Umbilical cord (tissue), 2 donors: ENCODE data around the gene RNF220. TPM values are rescaled to one million over a fixed set of nuclear protein-coding genes. Genes with fewer than 3 reads are reported as not detected.
A peak's percentile ranks its signal among the peaks of the same experiment; 100 is the strongest.

Source experiments
- DNase-seq: peaks from one replicate; pipeline ENCODE4 v3.0.0-alpha.2; 2015; ENCODE audit warnings: low spot score
- total RNA-seq: library from RNA; depleted of rRNA; stranded (reverse); fragments of >200 nt; gene quantifications from one replicate; pipeline ENCODE4 v1.2.3, GENCODE V29; 2014; ENCODE audit warnings: low replicate concordance; ENCODE audit not compliant: insufficient read depth

The RNF220 gene
- total RNA-seq, 1 donor from 2014 or later = 95.3 TPM

DNA sequence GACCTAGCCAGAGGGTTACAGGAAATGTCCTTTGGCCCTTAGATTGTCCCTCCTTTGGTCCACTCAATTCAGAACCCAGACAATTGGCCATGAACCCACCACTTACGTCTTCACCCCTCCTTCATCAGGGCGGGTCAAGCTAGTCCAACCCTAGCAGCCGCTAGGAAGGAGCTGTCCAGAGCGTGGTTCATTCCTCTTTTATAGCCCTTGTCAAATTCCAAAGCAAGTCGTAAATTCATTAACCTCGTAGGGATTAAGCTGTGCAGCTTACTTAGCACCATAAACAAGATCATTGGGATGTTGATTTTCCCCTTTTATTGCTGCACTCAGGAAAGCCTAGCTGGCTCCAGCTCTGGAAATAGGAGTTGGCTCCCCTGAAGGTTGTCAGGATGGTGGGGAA lies 179.1 kb downstream of the RNF220 start:
- no peak for DNase-seq

DNA sequence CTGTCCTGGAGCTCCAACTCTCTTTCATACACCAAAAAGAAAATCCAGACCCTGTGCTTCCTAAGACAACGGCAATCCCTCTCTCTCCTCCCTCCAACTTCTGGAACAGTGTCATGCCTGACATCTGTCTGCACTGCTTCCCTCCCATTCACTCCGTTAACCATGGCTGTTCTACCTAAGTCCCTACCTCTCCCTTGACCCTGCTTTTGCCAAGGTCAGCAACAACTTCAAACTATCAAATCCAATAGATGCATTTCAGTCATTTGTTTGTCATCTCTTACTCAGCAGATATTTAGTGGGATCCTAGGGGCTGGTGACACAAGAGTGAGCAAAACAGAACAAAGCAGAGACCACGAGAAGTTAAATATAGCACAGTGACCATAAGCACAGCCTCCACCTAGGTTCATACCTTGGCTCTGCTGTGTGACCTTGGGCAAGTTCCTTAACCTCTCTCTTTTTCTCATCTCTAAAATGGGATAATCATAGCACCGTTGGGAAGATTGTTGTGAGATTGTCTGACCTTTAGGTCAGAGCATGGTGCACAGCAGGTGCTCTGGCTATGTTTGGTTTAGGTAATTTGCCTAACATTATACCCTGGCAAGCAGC lies 180.4 kb downstream of the RNF220 start:
- DNase-seq = no peak

DNA sequence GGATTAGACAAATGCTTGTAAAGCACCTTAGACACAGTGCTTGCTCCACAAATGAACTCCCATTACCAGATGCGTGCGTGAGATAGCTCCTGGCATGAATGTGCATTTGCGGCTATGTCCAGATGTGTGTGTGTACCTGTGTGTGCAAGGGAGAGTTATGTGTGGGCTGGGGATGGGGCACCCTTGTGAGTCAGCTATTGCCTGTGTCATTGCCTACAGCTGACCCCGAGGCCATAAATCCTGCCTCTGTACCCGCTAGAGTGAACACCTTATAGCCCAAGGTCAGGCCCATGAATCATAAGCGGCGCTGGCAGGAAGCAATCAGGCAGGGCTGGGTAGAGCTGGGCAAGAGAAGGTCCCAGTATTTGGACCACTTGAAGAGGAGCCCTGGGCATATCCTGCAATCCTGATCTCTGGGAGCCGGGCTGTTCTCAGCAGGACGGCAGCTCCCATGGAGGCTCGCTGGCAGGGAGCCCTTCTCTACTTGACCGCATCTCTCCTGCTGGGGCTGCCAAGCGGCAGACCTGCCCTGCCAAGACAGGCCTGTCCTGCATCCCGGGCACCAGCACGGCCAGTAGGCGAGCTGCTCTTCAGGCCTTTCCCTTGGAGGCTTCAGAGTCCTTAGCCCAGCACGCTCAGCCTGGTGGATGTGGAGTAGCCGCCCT lies 182.9 kb downstream of the RNF220 start:
- DNase-seq = no peak

DNA sequence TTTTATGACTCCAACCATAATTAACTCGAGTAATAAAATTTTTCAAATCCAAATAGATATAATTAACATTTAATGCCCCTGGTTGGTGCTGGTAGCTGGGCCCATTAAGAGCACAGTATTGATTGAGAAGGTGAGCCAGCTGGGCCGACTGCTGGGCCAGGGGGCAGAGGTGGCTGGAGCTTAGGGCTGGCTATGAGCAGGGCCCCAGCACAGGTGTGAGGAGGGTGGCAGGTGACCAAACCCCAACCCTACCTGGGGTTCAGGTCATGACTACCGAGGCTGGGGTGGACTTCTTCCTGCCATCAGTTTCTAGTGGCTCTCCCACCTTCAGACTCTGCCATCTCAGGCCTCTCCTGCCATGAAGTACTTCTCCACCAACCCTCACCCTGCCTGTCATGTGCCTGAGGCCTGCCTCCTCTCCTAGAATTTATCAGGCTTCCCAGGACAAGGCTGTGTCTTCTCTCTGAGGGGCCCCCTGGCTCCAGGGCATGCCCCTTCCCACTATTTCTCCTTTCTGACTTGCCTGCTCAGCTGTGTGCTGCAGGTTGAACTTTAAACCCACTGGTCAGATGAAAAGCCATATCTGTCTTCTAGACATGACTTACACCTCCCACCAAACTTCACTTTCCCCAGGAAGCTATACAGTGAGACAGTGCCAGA lies 183.6 kb downstream of the RNF220 start:
- DNase-seq = no peak

GRCh38 chr1:44590475-44590874 lies 185.4 kb downstream of the RNF220 start:
- no peak for DNase-seq

GRCh38 chr1:44591381-44591780 lies 186.3 kb downstream of the RNF220 start:
- DNase-seq = no peak

DNA sequence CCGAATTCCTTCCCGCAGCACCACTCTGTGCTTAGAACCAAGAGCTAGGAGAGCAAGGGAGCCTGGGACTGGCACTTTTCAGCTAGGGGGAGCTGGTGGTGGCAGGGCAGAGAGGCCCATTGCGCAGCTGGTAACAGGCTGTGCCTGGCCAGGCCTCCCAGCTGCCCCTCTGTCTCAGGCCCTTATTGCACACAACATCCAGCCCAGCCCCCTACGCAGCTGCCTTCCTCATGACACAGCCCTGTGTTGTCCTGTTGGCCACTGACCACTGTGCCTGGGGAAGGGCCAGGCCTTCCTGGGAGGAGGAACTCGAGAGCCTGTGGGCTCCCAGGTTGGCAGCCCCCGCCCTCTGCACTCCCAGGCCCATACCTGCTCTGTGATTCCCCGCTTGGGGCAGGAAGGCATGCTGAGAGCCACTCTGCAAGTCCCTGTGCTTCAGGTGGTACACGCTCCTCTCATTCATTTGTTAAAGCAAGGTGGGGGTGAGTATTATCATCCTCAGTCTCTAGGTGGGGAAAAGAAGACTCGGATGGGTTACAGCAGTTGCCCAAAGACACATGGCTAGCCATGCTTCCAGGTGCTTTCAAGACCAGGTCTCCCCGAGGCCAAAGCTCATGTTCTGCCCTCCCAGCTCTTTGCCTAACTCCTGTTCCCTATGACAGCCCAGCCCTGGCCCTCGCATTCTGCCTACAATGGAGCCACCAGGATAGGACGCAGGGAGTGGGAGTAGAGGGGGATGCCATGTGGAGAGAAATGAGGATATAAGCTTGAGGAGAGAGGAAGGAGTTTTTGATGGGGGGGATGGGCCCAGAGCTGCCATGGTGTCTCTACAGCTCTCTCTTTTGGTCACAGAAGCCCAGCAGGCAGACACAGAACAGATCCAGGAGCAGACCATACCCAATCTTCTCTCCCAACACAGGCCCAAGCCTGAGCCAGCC lies 187.4 kb downstream of the RNF220 start:
- DNase-seq = no peak

DNA sequence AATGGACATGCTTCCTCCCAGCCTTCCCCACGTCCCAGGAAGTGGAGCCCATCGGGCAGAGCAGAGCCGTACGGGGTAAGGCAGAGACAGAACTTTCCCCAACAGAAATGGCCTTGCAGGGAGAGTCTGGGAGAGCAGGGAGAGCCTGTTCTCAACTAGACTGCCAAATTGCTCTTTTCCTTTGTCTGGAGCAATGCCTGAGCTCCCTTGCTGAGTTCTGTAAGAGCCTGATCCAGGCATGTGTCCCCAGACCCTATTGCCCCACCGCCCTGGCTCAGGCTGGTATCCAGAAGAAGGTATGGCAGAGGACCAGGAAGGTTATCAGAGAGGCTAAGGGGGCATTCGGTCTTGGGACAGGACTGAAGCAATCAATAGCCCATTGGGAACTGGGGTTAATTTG lies 189.3 kb downstream of the RNF220 start:
- no peak for DNase-seq

DNA sequence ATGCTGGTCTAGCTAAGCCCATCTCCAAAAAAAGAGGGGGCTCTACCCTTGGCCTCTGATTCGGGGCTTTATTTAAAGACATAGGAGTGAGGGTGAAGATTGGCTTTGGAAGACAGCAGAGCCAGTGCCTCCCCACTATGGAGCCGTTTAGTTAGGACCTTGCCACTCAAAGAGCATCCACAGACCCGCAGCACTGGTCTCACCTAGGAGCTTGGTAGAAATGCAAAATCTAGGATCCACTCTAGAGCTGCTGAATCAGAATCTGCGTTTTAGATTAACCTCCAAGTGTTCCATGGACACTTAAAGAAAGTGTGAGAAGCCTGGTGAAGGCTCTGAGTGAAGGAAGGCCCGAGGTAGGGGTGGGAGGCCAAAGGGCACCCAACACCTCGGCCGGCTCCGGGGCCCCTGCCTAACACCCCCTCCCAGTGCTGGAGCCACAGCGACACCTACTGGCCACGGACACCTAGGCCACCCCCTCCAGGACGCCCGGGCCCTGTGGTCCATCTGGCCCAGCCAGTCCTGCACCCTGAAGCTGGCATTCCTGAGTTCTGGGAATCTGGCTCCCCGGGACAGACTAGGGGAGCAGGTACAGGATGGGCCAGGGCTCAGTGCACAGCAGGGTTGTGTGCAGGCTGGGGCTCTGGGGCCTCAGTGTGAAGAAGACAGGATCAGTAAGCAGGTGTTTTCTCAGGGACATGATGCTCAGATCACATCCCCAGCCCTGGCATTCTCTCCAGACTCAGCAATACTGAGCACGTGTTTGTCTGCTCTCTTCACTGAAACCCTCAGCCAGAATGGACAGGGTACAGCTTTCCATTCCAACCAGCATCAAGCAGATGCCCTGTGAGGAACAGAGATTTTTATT lies 190.0 kb downstream of the RNF220 start:
- DNase-seq = peak; percentile 51

- no peak for DNase-seq
Measured at GRCh38 chr1:44596511-44596910, 191.5 kb downstream of the RNF220 start.

GRCh38 chr1:44598167-44598566 lies 193.1 kb downstream of the RNF220 start:
- no peak for DNase-seq

- DNase-seq = no peak
Measured at GRCh38 chr1:44602634-44603628, 197.9 kb downstream of the RNF220 start.

- no peak for DNase-seq
Measured at GRCh38 chr1:44603718-44604117, 198.7 kb downstream of the RNF220 start.

- DNase-seq = peak; percentile 51
Measured at GRCh38 chr1:44604157-44604955, 199.3 kb downstream of the RNF220 start.

- no peak for DNase-seq
Measured at GRCh38 chr1:44605914-44606615, 201.0 kb downstream of the RNF220 start.

DNA sequence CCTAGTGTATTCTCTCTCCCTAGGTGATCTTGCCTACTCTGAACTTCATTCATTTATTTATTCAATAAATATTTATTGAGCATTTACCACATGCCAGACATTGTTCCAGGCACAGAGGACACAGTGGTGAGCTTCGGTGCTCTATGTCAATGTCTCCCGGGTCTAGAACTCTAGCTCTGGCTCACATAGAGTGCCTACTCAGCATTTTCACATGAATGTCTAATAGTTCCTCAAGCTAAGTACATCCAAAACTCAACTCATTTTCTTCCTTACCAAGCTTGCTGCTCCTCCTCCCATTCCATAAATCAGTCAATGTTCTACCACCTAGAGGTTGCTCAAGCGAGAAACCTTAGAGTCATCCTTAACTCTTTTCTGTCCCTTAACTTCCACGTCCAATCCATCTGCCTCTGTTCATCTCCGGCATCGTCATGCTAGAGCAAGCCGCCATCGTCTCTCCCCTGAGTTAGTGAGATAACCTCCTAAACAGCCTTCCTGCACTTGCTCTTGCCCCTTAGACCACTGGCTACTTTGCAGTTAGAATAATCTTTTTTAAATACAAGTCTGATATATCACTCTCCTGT lies 201.7 kb downstream of the RNF220 start:
- DNase-seq = no peak

GRCh38 chr1:44608141-44608540 lies 203.1 kb downstream of the RNF220 start:
- DNase-seq = no peak

DNA sequence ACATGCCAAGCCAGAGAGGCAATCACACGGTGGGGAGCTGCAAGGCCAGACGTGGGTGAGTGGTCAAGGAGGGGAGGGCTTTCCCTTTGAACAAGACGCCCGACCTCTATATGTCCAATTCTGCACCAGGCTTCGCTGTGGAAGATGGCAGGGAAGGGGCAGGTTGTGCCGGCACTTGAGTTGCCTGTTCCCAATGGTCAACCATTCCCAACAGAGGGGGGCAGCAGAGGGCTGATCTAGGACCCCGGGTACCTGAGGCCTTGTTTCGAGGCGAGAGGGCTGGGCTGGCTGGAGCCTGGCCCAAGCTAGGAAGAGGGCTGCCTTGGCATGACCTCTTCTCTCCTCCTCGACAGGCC lies 204.3 kb downstream of the RNF220 start:
- DNase-seq = peak; percentile 42
